GM19468 (cell line): ENCODE measurements around the gene CMAS.

Experiments
- ATAC-seq: cut with Tn5 transposase; IDR thresholded peaks from one replicate; pipeline ENCODE4 v1.9.1; 2021; ENCODE audit warnings: mild to moderate bottlenecking, moderate library complexity, moderate number of reproducible peaks; ENCODE audit not compliant: unreplicated experiment; ENCODE audit errors: extremely low read depth

Gene CMAS

DNA sequence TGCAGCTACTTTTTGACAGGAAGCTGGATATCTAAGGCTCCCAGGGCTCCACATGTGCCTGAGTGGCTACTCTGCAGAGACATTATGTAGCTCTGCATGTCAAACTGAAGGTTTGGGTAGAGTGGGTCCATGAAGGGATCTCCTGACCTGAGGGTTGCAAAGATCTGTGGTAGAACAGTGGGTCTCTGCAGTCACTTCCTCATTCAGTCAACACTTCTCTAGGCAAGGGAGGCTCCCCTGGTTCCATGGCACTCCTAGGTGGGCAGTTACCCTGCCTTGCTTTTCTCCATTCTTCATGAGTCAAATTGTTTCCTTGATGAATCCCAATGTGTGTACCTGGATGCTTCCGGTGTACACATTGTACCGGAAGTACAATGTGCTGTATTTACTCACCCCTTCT is 57.4 kb downstream of the CMAS start:
- ATAC-seq: no peak

DNA sequence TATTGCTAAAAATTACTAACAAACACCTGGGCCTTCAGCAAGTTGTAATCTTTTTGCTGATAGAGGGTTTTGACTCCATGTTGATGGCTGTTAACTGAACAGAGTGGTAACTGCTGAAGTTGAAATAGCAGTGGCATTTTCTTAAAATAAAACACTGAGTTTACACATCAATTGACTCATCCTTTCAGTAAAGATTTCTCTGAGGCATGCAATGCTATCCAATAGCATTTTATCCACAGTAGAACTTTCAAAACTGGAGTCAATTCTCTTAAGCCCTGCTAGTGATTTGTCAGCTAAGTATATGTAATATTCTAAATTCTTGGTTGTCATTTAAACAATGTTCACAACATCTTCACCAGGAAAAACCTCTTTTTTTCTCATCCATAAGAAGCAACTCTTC is 59.5 kb downstream of the CMAS start:
- ATAC-seq: no peak

DNA sequence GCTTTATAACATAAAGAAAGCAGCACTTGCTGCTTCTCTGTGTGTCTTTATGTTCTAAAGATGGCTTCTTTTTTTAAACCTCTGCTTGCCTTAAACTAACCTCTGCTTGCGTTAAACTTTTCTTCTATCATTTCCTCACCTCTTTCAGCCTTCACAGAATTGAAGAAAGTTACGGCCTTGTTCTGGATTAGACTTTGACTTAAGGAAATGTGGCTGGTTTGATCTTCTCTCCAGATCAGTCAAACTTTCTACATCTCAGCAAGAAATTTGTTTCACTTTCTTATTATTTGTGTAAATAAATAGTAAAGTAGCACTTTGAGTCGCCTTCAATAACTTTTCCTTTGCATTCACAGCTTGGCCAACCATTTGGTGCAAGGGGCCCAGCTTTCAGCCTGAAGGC is 64.2 kb downstream of the CMAS start:
- no peak for ATAC-seq
